HG03196 (cell line): Measurements from ENCODE around the gene ZC3H15.
"Not testable (repeated sequence)": the region's sequence is repeated elsewhere in the genome, so short reads cannot be mapped to it uniquely, and the experiment has no call there.

Experiments
- ATAC-seq: cut with Tn5 transposase; IDR thresholded peaks from one replicate; pipeline ENCODE4 v1.9.1; 2021; ENCODE audit not compliant: unreplicated experiment

ZC3H15 gene

DNA sequence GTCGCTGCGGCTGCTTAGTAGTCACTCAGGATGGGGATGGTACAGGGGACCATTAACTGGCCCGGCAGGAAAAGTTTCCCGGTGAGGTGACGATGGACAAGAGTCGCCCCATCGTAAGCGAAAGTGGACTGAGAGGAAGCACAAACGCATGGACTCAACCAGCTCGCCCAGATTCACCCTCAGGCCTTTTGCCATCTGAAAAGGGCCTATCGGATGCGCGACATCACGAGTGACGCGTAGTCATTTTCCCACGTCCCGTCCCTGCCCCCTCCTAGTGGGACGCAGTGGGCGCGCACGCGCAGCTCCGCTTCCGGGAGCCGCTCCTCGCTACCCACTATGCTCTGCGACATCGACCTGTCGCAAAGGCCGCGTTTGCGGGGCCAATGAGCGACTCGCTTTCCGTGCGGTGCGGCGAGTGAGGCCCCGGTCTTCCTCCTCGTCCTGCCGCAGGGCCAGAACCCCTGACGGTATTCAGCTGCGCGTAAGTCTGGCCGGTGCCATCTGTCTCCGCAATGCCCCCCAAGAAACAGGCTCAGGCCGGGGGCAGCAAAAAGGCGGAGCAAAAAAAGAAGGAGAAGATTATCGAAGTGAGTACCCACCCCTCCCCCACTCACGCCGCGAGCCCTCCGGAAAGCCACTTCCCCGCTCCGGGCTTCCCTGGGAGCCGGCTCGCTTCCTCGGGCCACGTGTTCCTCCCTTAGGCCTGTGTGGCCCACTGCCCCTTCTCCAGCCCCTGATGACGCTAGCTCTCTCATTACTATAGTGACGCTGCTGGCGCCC is at the start of gene ZC3H15:
TSS of gene ZC3H15 (plus strand) at position 390 of the 780 bp plus-strand sequence. CDS start at position 513, 123 bp downstream.
- ATAC-seq, result peak; percentile 93

DNA sequence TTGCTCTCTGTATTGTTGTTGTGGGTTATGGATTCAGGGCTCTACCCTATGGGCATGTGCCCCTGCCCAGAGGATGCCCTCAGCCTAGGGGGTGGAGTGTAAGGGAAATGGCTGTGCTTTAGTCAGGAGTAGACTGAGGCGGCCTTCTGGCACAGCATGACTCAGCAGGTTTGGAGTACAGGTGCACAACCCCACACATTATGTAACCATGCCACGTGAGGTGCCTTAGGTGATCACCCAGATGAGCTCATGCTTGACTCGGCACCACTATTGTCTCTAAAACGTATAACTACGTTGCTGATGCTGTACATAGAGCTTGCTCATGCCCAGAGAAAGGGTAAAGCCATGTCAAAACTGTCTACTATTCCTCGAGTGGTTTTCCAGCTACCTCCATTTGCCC is 48.3 kb upstream of the ZC3H15 start:
- no peak for ATAC-seq

DNA sequence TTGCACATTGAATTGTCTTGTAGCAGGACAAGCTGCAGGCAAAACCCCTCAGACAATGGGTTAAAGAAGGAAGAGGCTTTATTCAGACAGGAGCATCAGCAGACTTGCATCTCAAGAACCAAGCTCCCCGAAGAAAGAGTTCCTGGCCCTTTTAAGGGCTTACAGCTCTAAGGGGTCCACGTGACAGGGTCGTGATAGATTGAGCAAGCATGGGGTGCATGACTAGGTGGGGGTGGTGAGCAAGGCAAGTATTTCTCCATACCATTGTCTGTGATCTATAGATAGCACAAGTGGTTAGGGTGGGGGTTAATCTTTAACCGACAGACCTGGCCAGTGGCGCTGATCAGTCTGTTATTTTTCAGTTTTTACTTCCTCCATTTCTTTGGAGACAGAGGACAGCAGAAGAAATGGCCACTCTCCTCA is 46.4 kb upstream of the ZC3H15 start:
- not testable (repeated sequence) for ATAC-seq

DNA sequence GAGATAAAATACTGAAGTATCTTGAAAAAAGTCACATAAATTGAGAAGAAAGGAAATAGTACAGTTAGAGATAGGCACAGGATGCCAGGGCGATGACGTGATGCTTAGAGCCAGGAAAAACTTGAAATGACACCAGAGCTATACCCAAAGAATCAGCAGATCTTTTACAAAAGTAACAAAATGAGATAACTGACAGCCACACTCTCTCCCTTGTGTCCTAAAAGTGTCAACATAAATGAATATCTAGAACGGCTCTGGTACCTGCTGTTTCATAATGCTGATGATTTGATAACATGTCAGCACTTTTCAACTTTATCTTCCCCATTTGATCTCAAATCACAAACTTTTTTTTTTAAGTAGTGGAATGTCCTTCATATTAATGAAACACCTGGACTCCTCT is 45.6 kb upstream of the ZC3H15 start:
- ATAC-seq, result no peak

DNA sequence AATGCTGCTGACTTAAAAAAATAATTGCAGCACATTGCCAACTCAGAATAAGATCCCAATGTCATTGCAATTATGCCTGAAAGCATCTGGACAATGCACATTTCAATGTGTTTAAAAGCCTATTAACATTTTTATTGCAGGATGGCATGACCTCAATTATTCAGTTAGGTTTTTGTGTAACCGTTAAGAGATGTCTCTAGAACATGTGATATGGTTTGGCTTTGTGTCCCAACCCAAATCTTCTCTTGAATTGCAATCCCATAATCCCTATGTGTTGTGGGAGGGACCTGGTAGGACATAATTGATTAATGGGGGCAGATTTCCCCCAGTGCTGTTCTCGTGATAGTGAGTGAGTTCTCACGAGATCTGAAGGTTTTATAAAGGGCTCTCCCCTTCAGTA is 43.2 kb upstream of the ZC3H15 start:
- ATAC-seq, result no peak

DNA sequence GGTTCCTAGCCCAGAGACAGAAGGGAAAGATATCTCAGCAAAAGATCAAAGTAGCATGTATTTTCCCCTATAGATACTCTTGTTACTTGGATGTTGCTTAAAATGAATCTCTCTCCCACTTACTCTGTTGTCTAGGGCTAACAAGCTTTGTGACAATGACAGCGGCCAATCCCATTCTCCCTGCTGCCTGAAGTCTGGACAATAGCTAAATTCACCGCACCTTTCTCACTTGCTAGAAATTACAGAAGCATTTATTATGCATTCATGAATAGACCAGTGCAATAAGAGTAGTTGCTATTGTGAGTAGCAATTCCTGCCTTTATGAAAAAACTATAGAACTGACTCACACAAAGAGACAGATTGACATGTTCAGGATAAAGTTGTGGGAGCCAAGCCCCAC is 42.2 kb upstream of the ZC3H15 start:
- no peak for ATAC-seq

DNA sequence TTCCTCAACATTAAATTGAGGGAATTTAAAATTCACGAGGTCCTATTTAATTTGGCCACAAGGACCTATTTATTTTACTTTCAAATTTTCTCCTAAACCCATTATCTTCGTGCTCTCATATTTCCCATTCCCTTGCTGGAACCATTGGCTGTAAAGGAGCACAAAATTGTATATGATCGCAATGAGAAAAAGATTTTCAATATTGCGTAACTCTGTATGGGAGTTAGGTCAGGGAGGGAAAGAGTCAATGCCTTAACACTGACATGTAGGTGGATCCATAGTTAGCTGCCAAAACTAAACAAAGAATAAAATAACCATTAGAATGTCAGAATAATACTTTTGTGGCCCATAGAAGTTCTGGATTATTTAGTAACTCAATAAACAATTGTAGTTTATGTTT is 40.6 kb upstream of the ZC3H15 start:
- ATAC-seq, result no peak

DNA sequence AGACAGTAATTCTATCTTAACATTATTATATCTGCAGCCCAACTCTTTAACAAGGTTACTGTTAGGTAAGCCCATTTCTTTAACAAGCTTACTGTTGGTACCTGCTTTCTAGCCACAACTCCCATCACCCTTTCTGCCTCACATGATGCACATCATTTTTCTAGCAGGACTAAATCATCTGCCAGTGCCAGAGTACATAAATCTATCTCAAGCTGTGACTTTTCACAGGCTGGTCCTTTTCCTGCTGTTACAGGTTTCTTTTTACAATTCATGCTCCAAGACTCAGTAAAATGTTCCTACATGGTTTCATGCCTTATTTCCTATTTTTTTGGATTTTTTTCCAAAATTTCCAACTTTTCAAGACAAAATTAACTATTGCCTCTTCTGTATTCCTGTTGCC is 30.4 kb upstream of the ZC3H15 start:
- no peak for ATAC-seq

DNA sequence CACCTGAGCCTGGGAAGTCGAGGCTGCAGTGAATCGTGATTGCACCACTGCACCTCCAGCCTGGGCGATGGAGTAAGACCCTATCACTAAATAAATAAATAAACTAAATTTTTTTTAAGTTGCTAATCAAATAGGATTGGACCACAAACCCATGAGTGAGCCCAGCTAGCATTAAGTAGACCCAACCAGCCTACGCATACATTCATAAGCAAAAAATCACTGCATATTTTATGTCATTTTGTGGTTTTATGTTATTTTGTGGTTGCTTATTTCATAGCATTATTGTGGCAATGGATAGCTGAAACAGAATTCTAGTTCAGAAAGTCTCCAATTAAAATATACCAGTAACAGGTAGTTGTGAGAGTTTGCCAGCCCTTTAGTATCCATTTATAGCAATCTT is 29.1 kb upstream of the ZC3H15 start:
- no peak for ATAC-seq

DNA sequence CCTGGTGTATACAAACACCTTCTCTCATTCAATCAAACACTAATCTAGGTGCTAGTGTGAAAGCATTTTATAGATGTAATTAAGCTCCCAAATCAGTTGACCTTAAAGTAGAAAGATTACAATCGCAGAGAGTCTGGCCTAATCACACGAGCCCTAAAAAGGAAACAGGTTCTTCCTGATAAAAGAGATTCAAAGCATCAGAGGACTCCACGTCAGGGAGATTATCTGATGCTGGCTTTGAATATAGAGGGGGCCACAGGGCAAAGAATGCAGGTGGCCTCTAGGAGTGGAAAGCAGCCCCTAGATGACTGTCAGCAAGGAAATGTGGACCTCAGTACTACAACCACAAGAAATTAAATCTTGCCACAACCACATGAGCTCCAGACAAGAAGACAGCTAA is 28.2 kb upstream of the ZC3H15 start:
- ATAC-seq, result no peak

DNA sequence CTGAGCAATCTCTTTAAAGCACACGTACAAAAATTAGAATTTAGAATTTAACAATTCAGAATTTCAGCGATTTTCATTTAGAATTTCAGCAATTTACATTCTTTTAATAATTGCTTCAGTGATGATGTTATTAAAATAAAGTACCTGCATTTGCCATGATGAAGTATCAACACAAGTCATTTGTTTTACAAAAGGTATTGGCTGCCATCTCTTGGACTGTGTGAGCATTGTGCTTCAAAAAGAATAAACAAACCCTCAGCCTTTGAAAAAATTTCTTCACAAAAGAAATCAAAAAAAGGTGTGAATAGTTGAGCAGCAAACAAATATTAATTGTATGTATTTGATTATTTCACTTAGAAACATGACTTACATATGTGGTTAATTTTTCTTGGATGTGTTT is 27.1 kb upstream of the ZC3H15 start:
- no peak for ATAC-seq

DNA sequence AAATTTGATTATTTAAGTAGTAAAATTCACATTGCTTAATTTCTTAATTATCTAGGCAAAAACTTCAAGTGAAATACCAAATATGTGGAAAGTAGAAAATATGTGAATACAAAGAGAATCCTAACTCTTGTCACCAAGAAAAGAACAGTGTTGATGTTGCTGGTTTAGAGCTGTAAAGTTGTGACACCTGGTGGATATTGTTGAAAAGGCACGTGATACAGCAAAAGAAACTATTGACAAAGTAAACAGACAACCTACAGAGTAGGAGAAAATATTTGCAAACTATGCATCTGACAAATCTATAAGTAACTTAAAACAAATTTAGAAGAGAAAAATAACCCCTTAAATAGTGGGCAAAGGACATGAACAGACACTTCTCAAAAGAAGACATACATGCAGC is 25.6 kb upstream of the ZC3H15 start:
- ATAC-seq, result peak; percentile 64

DNA sequence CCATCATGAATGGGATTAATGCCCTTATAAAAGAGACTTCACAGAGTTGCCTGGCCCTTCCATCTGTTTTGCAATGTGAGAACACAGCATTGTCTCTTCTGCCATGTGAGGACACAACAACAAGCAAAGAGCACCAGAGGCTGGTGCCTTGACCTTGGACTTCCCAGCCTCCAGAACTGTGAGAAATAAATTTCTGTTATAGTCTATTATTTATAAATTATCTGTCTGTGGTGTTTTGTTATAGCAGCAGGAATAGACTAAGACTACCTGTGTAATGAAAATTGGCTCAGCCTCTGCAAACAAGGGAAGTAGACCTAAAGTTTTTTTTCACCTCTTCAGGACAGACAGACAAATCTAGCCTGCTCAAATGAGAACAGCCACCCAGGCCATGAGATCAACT is 19.3 kb upstream of the ZC3H15 start:
- no peak for ATAC-seq

DNA sequence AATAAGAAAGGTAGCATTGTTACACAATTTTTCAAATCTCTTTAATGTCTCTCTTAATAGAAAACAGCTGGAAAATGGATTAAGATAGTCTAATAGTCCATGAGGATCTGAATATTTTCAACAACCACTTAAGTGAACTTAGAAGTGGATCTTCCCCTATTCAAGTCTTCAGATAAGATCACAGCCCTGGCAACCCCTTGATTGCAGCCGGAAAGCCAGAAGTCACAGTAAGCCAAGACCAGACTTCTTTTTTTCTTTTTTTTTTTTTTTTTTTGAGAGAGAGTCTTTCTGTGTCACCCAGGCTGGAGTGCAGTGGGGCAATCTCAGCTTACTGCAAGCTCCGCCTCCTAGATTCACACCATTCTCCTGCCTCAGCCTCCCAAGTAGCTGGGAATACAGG is 18.6 kb upstream of the ZC3H15 start:
- ATAC-seq, result no peak

DNA sequence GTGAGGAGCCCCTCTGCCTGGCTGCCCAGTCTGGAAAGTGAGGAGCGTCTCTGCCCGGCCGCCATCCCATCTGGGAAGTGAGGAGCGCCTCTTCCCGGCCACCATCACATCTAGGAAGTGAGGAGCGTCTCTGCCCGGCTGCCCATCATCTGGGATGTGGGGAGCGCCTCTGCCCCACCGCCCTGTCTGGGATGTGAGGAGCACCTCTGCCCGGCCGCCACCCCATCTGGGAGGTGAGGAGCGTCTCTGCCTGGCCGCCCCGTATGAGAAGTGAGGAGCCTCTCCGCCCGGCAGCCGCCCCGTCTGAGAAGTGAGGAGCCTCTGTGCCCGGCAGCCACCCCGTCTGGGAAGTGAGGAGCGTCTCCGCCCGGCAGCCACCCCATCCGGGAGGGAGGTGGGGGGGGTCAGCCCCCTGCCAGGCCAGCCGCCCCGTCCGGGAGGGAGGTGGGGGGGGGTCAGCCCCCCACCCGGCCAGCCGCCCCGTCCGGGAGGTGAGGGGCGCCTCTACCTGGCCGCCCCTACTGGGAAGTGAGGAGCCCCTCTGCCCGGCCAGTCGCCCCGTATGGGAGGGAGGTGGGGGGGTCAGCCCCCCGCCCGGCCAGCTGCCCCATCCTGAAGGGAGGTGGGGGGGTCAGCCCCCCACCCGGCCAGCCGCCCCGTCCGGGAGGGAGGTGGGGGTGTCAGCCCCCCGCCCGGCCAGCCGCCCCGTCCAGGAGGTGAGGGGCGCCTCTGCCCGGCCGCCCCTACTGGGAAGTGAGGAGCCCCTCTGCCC is 13.2 kb upstream of the ZC3H15 start:
- not testable (repeated sequence) for ATAC-seq

DNA sequence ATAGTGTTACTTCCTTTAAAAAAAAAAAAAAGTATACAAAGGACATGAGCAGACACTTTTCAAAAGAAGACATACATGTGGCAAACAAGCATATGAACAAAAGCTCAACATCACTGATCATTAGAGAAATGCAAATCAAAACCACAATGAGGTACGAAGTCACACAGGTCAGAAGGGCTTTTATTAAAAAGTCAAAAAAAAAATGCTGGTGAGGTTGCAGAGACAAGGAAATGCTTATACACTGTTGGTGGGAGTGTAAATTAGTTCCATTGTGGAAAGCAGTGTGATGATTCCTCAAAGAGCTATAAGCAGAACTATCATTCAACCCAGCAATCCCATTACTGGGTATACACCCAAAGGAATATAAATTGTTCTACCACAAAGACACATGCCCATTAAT is 11.8 kb upstream of the ZC3H15 start:
- ATAC-seq, result not testable (repeated sequence)

DNA sequence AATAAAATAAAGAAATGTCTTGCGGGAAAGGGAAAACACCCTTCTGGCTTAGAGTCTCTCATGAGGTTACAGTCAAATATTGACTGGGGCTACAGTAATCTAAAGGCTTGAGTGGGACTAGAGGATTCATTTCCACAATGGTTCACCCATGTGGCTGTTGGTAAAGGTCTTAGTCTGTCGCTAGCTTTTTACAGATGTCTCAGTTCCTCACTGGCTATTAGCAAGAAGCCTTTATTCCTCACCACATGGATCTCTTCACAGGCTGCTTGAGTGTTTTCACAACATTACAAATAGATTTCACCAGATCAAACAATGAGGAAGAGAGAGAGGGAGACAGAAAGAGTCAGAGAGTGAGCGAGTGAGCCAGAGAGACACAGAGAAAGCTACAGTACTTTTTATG is 8.3 kb upstream of the ZC3H15 start:
- ATAC-seq, result no peak

DNA sequence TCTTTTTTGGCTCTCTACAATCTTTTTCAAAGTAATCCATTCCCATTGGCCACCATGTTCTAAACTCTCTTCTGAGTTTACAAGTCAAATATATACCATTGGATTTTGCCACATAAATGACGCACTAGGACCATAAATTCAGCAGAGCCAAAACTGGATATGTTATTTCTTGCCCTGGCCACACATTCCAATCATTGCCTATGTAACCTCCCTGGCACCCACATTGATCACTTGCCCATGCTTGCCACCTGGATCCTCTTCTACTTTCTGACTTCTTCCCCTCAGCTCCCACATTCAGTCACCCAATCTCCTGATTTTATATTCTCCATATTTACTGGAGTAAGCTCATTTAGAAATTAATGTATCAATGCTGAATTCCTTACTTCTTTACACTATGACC is 5.1 kb upstream of the ZC3H15 start:
- no peak for ATAC-seq

DNA sequence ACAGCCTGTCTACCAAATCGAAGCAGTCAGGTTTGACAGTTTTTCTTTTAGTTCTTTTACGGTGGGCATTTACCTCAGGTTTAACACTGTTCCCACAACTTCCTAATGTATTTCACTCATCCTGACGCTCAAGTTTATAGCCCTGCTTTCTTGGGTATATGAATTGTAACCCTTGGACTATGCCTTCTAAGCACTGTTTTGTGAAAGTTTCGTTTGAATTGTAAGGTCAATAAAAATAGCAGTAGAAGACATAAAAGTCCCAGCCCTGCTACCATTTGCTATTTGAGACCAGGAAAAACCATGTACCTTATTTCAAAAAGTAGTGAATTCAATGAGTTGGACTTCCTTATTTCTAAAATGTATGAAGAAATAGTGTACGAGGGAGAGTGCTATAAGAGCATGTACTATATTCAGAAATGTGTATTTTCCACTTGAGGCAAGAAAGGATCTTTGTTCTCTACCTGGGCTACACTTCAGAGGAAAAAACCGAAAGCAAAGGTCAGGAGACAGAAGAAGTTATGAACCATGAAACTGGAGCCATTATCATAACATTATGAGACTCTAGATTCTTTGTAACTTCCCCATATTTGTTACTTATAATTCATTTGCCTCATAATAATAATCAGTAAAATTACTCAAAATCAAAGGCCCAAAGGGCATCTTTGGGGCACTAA is 1.9 kb upstream of the ZC3H15 start:
- ATAC-seq, result no peak

DNA sequence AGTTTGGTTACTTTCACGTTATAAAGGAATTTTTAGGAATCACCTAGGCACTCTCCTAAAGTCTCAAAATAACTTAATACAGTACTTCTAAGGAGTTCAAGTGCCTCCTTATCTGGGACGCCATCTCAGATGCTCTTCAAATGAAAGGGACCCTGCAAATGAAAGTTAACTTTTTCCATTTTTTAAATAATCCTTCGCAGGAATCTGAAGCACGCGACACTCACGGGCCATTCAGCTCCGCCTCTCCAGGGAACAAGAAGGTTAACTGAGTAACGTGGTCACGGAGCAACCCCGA is 537 bp upstream of the ZC3H15 start:
- no peak for ATAC-seq

DNA sequence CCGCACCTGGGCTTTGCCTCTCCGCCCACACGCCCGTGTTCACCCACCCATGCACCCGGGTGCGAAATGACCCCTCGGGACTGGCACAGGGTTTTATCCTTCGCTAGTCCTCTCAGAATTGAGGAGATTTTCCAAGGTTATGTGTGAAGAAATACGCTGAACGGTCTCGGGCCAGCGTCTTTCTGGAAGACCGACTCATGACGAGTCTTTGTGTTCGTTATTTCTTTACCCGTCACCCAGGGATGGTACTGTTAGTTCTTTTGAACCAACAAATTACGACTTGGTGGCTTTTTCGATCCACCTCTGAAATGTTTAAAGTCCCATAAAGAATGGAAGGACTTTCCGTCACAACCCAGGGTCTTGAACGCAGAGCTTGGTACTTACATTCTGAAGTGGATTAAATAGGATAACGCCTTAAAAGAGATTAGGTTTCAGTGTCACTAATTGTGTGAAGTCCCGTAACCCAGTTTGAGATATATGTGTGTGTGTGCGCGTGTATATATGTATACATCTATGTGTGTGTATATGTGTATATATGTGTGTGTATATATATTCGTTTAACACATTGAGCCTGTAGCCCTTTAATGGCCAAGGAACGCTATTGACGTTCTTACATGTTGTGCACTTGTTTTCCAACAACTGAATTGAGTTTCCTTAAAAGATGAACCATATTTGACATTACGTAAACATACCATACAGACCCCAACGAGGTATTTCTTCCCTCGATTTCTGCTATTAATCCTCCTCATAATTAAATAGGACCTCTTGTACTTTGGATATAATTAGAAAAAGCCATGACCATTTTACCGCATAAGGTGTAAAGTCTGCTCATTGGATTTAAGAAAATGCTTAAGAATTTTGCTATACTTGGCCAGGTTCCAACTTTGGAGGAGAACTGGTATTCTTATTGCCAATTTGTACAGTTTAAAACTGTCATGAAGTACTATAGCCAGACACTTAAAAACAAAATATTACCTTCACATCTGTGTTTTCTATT is 889 bp downstream of the ZC3H15 start:
- no peak for ATAC-seq
